HepG2 (cell line): ENCODE data around the gene PCSK1. TPM values are rescaled to one million over a fixed set of nuclear protein-coding genes. Genes with fewer than 3 reads are reported as not detected.

Experiments used
- EED ChIP-seq: sonication (generic); formaldehyde crosslinking; IDR thresholded peaks from 2 replicates; pipeline ENCODE4 v1.5.0; 2020; ENCODE audit warnings: mild to moderate bottlenecking, missing genetic modification reagents
- HDAC6 ChIP-seq: fragments of 200-600 bp; sonication (generic); IDR thresholded peaks from 2 replicates; pipeline ENCODE4 v1.7.0; 2017; ENCODE audit warnings: mild to moderate bottlenecking, antibody characterized with exemption, low read length, low read depth
- KDM4B ChIP-seq: sonication (generic); formaldehyde crosslinking; IDR thresholded peaks from 2 replicates; pipeline ENCODE4 v1.4.0; 2020; ENCODE audit warnings: missing genetic modification reagents
- MAFK ChIP-seq, 2 experiments: IDR thresholded peaks in 1 of 2; conservative IDR thresholded peaks in 1 of 2; 2 replicates each; pipeline ENCODE4 v1.6.1; 2011; ENCODE audit warnings: improper control_type of control experiment in 2 of 2, low read length in 2 of 2
- MIXL1 ChIP-seq: IDR thresholded peaks from 2 replicates; pipeline ENCODE4 v1.6.1; 2016
- MXI1 ChIP-seq: IDR thresholded peaks from 3 replicates; pipeline ENCODE4 v1.6.1; 2012; ENCODE audit warnings: low read depth, low read length, inconsistent platforms, borderline replicate concordance
- SAP130 ChIP-seq: IDR thresholded peaks from 2 replicates; pipeline ENCODE4 v1.6.1; 2016; ENCODE audit warnings: low read depth
- SIN3A ChIP-seq: IDR thresholded peaks from 2 replicates; pipeline ENCODE4 v1.6.1; 2011; ENCODE audit warnings: low read depth, mild to moderate bottlenecking, control low read depth, low read length, borderline replicate concordance
- SP1 ChIP-seq, 2 experiments: fragments of 450-650 bp in 1 of 2; sonication (generic) in 1 of 2; formaldehyde crosslinking in 1 of 2; IDR thresholded peaks; 2 replicates each; pipeline versions ENCODE4 v1.4.0 to v1.6.1; 2016 to 2020; ENCODE audit warnings: missing genetic modification reagents in 1 of 2
- ZBTB42 ChIP-seq: sonication (generic); formaldehyde crosslinking; IDR thresholded peaks from 2 replicates; pipeline ENCODE4 v1.5.0; 2020; ENCODE audit warnings: mild to moderate bottlenecking, missing genetic modification reagents
- ZFP37 ChIP-seq: sonication (generic); formaldehyde crosslinking; IDR thresholded peaks from 2 replicates; pipeline ENCODE4 v1.4.0; 2020; ENCODE audit warnings: missing genetic modification reagents, borderline replicate concordance
- ZNF383 ChIP-seq: sonication (generic); formaldehyde crosslinking; IDR thresholded peaks from 2 replicates; pipeline ENCODE4 v1.4.0; 2020; ENCODE audit warnings: missing genetic modification reagents, mild to moderate bottlenecking, borderline replicate concordance
- ZNF562 ChIP-seq: sonication (generic); formaldehyde crosslinking; IDR thresholded peaks from 2 replicates; pipeline ENCODE4 v1.8.0; 2022; ENCODE audit warnings: missing genetic modification reagents, borderline replicate concordance
- ZNF607 ChIP-seq: sonication (generic); formaldehyde crosslinking; IDR thresholded peaks from 2 replicates; pipeline ENCODE4 v1.5.1; 2020; ENCODE audit warnings: missing genetic modification reagents, mild to moderate bottlenecking, borderline replicate concordance
- ZNF879 ChIP-seq: sonication (generic); formaldehyde crosslinking; IDR thresholded peaks from 2 replicates; pipeline ENCODE4 v1.8.1; 2023; ENCODE audit warnings: missing genetic modification reagents
- polyA plus RNA-seq, 8 experiments: library from polyadenylated mRNA; depleted of rRNA in 3 of 8; stranded (reverse) in 7 of 8; unstranded in 1 of 8; fragments of >200 nt; fragmentation: Illumina TruSeq in 4 of 8; extraction: Trizol in 4 of 8; gene quantifications; 2 replicates each; pipeline versions ENCODE4 v1.2.1 to v1.2.3, GENCODE V29; 2011 to 2016; ENCODE audit warnings: low read depth in 4 of 8, missing spikeins in 1 of 8, mixed read lengths in 1 of 8; ENCODE audit not compliant: insufficient read depth in 1 of 8
- total RNA-seq, 5 experiments: library from RNA; depleted of rRNA; stranded (reverse); fragments of >200 nt; fragmentation: Illumina TruSeq; extraction: Trizol; gene quantifications; 2 replicates each; pipeline ENCODE4 v1.2.3, GENCODE V29; 2016; ENCODE audit warnings: low read depth in 1 of 5
- TF ChIP-seq, protein P1 (sequence below): sonication (generic); formaldehyde crosslinking; IDR thresholded peaks from 2 replicates; pipeline ENCODE4 v1.4.0; 2020; ENCODE audit warnings: missing genetic modification reagents
- TF ChIP-seq, protein P2 (sequence below): sonication (generic); formaldehyde crosslinking; conservative IDR thresholded peaks from 2 replicates; pipeline ENCODE4 v1.4.0; 2020; ENCODE audit warnings: missing genetic modification reagents
- TF ChIP-seq, protein P3 (sequence below): IDR thresholded peaks from 2 replicates; pipeline ENCODE4 v1.6.1; 2016
- TF ChIP-seq, protein P4 (sequence below): sonication (generic); formaldehyde crosslinking; IDR thresholded peaks from 2 replicates; pipeline ENCODE4 v1.4.0; 2020; ENCODE audit warnings: missing genetic modification reagents; ENCODE audit errors: not compliant biosample characterization
- TF ChIP-seq, protein P5 (sequence below): sonication (generic); formaldehyde crosslinking; IDR thresholded peaks from 2 replicates; pipeline ENCODE4 v1.8.1; 2023; ENCODE audit warnings: missing genetic modification reagents, inconsistent platforms, borderline replicate concordance

Gene PCSK1
- total and polyA plus RNA-seq, 2 of the 13 experiments (the other 11 are each of a cell fraction or from before 2014, with no cell fraction given) = not detected

DNA sequence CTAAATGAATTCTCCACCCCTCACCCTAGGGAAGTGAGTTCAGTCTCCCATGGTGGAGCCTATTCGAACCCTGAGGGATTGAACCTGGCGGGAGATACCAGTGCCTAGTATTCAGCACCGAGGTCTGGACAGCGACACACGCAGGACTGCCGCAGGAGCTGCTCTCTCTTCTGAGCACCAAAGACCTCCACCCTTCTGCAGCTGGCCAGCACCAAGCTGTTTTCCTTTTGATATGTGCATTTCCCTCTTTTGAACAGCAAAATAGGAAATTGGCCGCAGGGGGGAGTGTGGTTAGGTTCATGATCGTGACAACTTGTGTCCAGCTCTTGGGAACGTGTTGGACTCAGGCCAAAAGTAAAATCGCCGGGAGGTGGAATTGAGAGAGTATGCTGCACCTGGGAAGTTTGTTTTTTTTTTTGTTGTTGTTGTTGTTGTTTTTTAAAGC, 1.2 kb upstream of the PCSK1 start (continued):
- TF ChIP-seq, protein P1, sequence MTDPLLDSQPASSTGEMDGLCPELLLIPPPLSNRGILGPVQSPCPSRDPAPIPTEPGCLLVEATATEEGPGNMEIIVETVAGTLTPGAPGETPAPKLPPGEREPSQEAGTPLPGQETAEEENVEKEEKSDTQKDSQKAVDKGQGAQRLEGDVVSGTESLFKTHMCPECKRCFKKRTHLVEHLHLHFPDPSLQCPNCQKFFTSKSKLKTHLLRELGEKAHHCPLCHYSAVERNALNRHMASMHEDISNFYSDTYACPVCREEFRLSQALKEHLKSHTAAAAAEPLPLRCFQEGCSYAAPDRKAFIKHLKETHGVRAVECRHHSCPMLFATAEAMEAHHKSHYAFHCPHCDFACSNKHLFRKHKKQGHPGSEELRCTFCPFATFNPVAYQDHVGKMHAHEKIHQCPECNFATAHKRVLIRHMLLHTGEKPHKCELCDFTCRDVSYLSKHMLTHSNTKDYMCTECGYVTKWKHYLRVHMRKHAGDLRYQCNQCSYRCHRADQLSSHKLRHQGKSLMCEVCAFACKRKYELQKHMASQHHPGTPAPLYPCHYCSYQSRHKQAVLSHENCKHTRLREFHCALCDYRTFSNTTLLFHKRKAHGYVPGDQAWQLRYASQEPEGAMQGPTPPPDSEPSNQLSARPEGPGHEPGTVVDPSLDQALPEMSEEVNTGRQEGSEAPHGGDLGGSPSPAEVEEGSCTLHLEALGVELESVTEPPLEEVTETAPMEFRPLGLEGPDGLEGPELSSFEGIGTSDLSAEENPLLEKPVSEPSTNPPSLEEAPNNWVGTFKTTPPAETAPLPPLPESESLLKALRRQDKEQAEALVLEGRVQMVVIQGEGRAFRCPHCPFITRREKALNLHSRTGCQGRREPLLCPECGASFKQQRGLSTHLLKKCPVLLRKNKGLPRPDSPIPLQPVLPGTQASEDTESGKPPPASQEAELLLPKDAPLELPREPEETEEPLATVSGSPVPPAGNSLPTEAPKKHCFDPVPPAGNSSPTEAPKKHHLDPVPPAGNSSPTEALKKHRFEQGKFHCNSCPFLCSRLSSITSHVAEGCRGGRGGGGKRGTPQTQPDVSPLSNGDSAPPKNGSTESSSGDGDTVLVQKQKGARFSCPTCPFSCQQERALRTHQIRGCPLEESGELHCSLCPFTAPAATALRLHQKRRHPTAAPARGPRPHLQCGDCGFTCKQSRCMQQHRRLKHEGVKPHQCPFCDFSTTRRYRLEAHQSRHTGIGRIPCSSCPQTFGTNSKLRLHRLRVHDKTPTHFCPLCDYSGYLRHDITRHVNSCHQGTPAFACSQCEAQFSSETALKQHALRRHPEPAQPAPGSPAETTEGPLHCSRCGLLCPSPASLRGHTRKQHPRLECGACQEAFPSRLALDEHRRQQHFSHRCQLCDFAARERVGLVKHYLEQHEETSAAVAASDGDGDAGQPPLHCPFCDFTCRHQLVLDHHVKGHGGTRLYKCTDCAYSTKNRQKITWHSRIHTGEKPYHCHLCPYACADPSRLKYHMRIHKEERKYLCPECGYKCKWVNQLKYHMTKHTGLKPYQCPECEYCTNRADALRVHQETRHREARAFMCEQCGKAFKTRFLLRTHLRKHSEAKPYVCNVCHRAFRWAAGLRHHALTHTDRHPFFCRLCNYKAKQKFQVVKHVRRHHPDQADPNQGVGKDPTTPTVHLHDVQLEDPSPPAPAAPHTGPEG (CRISPR knock-in tag) = no peak
- no peak for TF ChIP-seq ZBTB42
- peak; percentile 72; the same call in 1 of the 2 replicates for TF ChIP-seq ZFP37 (CRISPR knock-in tag)
- TF ChIP-seq, protein P2, sequence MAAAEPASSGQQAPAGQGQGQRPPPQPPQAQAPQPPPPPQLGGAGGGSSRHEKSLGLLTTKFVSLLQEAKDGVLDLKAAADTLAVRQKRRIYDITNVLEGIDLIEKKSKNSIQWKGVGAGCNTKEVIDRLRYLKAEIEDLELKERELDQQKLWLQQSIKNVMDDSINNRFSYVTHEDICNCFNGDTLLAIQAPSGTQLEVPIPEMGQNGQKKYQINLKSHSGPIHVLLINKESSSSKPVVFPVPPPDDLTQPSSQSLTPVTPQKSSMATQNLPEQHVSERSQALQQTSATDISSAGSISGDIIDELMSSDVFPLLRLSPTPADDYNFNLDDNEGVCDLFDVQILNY (CRISPR knock-in tag) = 0 out of 2 replicates have a peak, but pooled peaks have one; percentile 33
- TF ChIP-seq KDM4B (CRISPR knock-in tag) = 0 out of 2 replicates have a peak, but pooled peaks have one; percentile 34
- TF ChIP-seq ZNF383 (CRISPR knock-in tag) = no peak
- TF ChIP-seq MXI1 = no peak
- TF ChIP-seq SP1 (IDR thresholded peaks at IDR 0.05) = no peak
- no peak for TF ChIP-seq SP1 (CRISPR knock-in tag; IDR thresholded peaks at IDR 0.05)
- TF ChIP-seq HDAC6 = no peak
- TF ChIP-seq SAP130 (CRISPR knock-in tag) = peak; percentile 56; the same call in 1 of the 2 replicates
- TF ChIP-seq MAFK (conservative IDR thresholded peaks at IDR 0.05 in 1 of 2, IDR thresholded peaks at IDR 0.05 in 1 of 2; ENCODE audit: low read length in 2 of 2) = no peak
- TF ChIP-seq SIN3A = no peak
- TF ChIP-seq ZNF607 = no peak
- TF ChIP-seq EED (CRISPR knock-in tag) = no peak
- TF ChIP-seq, protein P3, sequence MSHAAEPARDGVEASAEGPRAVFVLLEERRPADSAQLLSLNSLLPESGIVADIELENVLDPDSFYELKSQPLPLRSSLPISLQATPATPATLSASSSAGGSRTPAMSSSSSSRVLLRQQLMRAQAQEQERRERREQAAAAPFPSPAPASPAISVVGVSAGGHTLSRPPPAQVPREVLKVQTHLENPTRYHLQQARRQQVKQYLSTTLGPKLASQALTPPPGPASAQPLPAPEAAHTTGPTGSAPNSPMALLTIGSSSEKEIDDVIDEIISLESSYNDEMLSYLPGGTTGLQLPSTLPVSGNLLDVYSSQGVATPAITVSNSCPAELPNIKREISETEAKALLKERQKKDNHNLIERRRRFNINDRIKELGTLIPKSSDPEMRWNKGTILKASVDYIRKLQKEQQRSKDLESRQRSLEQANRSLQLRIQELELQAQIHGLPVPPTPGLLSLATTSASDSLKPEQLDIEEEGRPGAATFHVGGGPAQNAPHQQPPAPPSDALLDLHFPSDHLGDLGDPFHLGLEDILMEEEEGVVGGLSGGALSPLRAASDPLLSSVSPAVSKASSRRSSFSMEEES (CRISPR knock-in tag) = peak; percentile 73; the same call in 1 of the 2 replicates
- TF ChIP-seq, protein P4, sequence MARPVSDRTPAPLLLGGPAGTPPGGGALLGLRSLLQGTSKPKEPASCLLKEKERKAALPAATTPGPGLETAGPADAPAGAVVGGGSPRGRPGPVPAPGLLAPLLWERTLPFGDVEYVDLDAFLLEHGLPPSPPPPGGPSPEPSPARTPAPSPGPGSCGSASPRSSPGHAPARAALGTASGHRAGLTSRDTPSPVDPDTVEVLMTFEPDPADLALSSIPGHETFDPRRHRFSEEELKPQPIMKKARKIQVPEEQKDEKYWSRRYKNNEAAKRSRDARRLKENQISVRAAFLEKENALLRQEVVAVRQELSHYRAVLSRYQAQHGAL (CRISPR knock-in tag) = no peak
- no peak for TF ChIP-seq ZNF562 (CRISPR knock-in tag)
- TF ChIP-seq MIXL1 (CRISPR knock-in tag) = no peak
- TF ChIP-seq ZNF879 (CRISPR knock-in tag) = no peak
- TF ChIP-seq, protein P5, sequence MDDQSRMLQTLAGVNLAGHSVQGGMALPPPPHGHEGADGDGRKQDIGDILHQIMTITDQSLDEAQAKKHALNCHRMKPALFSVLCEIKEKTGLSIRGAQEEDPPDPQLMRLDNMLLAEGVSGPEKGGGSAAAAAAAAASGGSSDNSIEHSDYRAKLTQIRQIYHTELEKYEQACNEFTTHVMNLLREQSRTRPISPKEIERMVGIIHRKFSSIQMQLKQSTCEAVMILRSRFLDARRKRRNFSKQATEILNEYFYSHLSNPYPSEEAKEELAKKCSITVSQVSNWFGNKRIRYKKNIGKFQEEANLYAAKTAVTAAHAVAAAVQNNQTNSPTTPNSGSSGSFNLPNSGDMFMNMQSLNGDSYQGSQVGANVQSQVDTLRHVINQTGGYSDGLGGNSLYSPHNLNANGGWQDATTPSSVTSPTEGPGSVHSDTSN (CRISPR knock-in tag) = peak; percentile 58; the same call in 1 of the 2 replicates
